Activated CD4-positive, alpha-beta T cell treated with anti-CD3 and anti-CD28 coated beads for 1 hour (primary cell): ENCODE results near the gene KRTAP10-8.
"Not testable (repeated sequence)": the region's sequence is repeated elsewhere in the genome, so short reads cannot be mapped to it uniquely, and the experiment has no call there.

ENCODE experiments used
- DNase-seq: peaks from one replicate; pipeline ENCODE4 v3.0.0-alpha.2; 2020

KRTAP10-8 gene

DNA sequence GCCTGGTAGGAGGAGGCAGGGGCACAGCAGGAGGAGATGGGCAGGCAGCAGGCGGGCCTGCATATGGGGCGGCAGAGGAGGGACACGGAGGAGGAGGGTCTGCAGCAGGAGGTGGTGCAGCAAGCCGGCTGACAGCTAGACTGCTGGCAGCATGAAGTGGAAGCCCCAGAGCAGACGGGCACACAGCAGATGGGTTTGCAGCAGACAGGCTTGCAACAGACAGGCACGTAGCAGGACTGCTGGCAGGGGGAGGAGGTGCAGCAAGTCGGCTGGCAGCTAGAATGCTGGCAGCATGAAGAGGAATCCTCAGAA lies 32.1 kb upstream of the KRTAP10-8 start:
- DNase-seq: no peak

DNA sequence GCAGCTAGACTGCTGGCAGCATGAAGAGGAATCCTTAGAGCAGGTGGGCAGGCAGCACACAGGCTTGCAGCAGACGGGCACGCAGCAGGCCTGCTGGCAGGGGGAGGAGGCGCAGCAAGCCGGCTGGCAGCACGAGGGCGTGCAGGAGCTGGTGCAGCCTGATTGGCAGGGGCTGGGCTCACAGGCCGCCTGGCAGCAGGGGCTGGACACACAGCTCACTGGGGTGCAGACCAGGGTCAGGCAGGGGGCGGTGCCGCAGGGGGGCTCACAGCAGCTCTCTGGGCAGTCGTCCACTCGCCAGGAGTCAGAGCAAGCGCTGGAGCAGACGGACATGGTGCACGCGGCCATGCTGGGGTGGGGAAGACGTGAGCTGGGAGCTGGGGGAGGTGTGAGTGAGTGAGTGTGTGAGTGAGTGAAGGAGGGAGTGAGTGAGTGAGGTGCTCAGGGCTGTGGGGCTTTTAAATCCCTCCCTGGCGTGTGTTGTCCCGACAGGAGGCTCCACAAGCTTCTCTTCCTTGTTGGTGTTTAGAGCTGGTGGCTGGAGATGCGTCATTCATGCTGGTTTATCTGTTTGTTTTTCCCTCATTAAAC lies 31.6 kb upstream of the KRTAP10-8 start, which contains the start of gene KRTAP10-5:
KRTAP10-5 (minus strand) TSS at position 374 of the 591 bp plus-strand sequence; CDS start at position 348, 26 bp downstream.
- not testable (repeated sequence) for DNase-seq

DNA sequence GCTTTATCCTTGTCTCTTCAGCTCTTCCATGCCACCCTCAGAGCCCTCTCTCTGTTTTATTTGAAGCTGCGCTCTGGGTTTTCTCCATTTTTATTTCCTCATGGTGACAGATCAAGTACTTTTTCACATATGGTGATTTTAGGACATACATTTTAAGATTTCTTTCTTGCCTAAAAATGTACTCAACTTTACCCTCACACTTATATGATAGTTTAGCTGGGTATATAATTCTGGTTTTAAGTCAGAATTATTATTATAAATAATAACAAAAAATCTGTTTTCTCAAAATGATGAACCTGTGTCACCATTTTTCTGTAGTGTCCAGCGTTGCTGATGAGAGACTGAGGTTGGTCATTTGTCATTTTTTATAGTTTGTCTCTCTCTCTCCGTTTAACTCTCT lies 30.7 kb upstream of the KRTAP10-8 start:
- no peak for DNase-seq

DNA sequence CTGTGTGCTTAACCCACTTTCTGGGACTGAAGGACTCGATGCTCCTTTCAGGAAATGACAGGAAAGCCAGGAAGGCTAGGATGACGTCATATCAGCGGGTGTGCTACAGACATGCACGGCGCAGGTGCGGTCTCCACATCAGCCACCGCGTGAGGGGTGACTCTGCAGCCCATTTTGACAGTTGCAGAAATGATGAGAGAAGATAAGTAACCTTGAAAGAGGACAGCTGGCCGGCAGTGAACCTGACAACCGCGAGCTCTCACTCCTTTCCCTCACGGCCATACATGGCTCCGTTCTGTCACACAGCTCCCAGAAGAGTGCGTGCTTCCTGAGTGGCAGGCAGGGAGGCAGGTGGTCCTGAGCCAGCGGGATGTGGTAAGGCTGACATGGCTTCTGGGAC lies 29.8 kb upstream of the KRTAP10-8 start:
- DNase-seq: no peak

DNA sequence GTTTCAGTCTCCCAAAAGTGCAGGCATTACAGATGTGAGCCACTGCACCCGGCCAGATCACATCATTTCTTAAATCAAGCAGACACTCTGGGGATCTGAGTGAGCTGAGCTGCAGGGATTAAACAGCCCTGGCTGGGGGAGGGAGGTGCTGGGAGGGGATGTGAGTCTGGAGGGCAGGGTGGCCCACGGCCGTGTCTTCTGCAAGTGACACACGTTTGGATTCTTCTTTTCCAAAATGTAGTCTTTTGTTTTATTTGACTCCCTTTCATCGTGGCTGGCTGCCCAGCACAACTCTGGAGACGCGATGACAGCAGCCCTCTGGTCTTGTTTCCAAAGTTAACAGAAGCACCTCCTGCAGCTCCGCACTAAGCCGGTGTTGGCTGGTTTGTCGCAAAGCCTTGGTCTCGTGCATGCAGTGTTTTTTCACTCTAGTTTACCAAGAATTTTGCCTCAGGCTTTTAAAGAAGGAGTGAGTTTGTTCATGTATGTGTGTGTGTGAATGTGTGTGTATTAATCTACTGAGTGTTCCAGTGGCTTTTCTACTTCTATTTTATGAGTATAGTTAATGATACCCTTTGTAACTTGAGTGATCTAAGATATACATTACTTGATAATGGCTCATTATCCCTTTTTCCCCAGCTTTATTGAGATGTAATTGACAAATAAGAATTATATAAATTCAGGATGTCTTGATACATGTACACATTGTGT lies 28.6 kb upstream of the KRTAP10-8 start:
- no peak for DNase-seq

DNA sequence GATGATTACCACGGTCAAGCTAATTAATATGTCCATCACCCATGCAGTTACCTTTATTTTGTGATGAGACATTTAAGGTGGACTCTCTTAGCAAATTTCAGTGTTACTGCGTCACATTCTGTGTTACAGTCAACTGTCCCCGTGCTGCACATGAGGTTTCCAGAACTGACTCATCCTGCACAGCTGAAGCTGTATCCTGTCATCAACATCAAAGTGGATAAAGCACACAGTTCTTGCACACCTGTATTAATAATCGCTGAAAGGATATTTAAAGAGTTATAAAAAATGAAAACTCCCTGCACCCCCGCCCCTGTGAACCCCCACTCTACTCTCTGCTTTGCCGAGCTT lies 28.1 kb upstream of the KRTAP10-8 start:
- DNase-seq: no peak

DNA sequence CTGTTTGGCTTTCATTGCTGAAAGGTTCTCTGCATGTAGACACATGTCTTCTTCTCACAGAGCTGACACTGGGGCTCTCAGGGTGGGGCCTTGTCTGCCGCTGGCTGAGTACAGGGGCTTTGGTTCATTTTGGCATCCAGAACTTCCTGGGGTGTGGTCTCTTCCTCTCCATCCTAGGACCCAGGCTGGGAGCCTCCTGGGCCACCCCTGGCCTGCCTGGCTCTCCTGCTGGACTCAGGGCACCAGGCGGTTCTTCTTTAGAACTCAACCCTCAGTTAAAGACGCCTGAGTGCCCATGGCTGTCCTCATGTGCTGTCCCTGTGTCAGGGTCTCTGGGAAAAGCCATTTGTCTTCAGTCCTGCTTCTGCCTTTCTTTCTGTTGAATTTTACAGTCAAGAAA lies 26.0 kb upstream of the KRTAP10-8 start:
- DNase-seq: no peak

DNA sequence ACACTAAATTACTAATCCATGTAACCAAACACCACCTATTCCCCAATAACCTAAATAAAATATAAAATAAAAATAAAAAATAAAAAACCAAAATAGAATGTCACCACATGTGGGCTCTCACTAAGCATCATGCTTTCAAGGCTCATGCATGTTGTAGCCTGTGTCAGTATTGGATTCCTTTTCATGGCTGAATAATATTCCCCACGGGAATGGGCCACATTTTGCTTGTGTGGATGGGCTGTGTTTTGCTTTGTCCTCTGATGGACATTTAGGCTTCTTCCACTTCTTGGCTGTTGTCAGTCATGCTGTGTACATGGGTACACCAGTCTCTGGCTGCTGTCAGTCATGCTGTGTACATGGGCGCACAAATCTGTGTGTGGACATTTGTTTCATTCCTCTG lies 22.8 kb upstream of the KRTAP10-8 start:
- no peak for DNase-seq

DNA sequence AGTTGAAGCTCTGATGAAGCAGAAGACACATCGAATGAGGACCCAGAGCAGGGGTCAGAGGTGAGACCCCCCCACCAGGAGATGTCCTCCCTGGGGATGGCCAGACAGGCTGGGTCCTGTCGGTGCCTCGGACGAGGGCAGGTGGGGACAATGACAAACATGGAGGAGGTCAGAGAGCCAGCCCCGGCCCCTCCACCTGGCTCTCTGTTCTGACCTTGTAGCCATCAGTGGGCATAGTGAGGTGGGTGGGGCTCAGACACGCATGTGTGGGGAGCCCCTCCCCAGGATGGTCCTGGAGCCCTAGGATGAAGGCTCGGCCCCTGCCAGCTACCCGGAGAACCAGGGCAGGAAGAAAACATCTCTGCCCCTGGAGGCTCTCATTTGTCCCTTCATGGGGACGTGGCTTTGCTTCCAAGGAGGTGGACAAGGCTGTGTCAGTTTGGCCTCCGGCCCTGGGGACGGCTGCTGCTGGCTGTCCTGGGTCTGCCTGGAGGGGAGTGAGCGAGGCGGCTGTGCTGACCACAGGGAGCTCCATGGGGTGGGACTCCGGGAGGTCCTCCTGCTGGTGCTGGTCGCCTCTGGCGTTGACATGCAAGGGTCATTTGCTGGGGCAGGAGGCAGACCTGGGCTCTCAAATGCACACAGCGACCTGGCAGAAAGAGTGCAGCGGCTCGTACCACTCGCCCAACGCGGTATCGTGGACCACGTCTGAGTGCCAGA lies 22.1 kb upstream of the KRTAP10-8 start:
- DNase-seq: no peak

DNA sequence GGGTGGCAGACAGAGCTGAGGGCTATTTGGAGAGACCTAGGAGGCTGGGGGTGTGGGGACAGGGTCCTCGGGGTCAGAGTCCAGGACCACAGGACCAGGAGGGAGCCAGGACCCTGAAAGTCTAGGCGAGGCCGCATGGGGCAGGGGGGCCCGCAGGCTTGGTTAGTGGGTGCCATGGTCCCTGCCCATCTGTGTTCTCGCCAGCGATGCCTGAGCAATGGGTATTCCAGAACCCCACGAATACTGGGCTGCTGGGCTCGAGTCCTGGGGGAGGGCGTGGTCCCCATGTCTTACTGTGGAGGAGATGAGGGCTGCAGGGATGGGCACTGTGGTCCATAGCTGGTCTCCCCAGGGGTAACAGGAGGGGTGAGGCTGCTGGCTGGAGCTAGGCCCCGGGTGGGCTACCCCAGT lies 21.6 kb upstream of the KRTAP10-8 start:
- DNase-seq: no peak

DNA sequence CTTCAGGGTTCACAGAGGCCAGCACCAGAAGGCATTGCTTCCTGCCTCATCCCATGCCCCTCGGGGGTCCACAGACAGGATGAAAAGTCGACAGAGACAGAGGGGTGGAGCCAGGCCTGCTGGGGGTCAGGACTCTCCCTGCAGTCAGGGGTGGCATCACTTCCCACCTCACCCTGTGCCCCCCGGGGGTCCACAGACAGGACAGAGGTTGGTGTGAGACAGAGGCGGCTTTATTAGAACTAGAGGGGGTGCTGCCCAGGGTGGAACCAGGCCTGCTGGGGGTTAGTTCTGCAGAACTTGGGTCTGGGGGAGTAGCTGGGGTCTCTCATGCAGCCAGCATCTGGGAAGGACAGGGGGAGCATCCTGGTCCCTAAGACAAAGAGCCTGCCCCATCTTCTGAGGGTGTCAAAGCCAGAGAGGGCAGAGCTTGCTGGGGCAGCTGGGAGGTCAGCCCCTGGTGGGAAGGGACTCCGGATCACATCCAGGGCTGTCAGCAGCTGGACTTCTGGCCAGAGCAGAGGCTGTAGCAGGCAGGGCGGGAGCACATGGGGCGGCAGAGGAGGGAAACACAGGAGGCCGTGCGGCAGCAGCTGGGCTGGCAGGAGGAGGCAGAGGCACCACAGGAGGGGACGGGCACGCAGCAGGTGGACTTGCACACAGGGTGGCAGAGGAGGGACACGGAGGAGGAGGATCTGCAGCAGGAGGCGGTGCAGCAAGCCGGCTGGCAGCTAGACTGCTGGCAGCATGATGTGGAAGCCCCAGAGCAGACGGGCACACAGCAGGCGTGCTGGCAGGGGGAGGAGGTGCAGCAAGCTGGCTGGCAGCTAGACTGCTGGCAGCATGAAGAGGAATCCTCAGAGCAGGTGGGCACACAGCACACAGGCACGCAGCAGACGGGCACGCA lies 20.7 kb upstream of the KRTAP10-8 start:
- not testable (repeated sequence) for DNase-seq

DNA sequence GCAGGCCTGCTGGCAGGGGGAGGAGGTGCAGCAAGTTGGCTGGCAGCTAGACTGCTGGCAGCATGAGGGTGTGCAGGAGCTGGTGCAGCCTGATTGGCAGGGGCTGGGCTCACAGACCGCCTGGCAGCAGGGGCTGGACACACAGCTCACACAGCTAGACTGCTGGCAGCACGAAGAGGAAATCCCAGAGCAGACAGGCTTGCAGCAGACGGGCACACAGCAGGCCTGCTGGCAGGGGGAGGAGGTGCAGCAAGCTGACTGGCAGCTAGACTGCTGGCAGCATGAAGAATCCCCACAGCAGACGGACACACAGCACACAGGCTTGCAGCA lies 20.1 kb upstream of the KRTAP10-8 start:
- not testable (repeated sequence) for DNase-seq

DNA sequence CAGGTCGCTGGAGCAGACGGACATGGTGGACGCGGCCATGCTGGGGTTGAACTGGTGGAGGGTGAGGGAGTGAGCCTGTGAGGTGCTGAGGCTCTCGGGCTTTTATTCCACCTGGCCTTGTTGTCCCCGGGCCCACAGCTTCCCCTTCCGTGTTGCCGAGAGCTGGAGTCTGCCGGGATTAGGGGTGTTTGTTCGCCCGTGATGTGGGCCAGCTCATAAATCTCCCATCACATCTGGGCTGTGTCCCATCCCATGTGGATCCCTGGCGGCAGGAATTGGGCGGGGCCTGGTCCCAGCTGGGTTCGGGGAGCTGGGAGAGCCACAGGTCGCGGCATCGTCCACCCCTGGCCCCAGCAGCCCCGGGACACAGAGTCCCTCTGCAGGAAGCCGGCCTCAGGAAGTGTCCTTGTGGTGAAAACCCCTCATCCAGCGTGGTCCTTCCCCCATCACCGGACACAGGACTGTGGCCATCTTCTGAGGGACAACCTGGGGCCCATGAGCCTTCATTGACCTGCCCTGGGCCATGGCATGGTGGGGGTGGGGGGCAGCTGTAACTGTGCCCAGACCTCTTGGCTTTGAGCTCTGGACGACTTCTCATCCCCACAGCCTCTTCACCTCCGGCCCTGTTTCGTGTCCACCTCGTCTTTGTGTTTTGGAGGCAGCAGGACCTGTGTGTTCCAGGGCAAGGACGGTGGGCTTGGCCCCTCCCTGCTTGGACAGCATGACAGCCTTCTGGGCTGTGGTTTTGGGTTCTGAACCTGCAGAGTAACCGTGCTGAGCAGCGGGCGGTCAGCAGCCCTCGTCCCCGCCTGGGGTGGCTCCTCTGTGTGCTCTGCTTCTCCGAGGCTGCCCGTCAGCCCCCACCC lies 19.2 kb upstream of the KRTAP10-8 start, which contains the start of gene KRTAP10-6:
KRTAP10-6 (minus strand) TSS at position 60 of the 866 bp plus-strand sequence; CDS start at position 39, 21 bp downstream.
- no peak for DNase-seq

DNA sequence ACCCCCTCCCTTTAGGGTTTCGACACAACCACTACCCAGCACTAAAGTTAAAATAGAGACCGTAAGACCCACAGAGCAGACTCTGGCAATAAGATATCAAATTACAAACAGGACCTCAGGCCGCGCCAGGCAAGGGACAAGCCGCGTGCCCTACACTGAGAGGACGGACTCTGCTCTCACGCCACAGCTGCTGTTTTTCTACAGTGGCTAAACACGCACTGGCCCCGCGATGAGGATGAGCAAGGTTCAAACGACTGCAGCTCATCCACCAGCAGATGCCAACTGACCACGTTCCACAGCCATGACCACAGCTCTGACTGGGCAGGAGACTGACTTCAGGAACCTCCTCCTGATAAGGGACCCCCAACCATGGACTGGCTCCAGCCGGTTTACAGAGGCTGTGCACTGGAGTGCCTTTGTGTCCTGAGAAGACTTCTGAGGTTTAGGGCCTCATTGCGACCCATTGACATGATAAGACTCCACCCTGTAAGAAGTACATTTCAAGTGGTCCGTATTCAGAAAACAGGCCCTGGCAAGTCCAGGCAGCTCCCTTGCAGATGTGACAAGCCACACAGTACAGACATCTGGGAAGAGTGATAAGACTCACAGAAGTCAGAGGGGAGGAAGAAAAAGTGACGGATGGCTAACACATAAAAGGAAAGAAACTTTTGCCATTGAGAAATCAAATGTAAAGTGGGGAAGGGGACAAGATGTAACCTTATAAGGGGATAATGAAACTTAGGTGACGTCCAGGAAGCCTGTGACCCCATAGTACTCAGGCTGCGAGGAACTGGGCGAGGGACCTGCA lies 18.1 kb upstream of the KRTAP10-8 start:
- DNase-seq: no peak

DNA sequence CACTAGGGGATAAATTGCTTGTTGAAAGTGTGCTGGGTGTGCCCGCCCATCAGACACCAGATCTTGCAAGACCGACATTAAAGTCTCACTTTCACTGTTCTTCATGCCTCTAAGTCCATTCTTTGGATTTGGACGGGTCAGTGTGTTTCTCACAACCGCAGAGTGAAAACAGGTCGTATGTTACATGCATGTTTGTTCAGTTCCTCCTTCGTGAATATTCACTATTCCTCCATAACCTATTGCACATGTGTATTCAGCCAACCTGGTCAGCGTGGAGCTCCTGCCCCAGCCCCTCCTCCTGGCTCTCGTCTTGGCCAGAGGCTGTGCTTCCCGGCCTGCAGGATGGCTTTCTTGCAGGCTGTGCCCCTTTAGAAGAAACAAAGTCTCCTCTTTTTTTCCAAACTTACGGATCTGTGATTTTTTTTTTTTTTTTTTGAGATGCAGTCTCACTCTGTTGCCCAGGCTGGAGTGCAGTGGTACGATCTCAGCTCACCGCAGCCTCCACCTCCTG lies 17.4 kb upstream of the KRTAP10-8 start:
- no peak for DNase-seq

DNA sequence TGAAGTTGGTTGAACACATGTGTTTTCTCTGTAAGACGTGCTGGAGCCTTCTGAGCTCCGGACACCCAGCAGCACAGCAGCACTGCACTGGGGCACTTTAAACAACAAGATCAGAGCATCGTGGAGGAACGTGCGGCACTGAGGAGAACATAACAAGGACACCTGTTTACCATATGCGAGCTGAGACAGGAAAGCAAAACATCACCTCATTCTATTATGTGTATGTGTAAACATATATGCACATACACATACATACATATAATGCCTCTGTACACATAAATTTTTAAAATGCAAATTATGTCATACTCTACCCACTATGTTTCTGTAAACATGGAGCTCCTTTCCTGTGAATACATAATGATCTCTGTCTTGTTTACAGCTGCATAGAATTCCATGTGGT lies 16.4 kb upstream of the KRTAP10-8 start:
- DNase-seq: no peak

DNA sequence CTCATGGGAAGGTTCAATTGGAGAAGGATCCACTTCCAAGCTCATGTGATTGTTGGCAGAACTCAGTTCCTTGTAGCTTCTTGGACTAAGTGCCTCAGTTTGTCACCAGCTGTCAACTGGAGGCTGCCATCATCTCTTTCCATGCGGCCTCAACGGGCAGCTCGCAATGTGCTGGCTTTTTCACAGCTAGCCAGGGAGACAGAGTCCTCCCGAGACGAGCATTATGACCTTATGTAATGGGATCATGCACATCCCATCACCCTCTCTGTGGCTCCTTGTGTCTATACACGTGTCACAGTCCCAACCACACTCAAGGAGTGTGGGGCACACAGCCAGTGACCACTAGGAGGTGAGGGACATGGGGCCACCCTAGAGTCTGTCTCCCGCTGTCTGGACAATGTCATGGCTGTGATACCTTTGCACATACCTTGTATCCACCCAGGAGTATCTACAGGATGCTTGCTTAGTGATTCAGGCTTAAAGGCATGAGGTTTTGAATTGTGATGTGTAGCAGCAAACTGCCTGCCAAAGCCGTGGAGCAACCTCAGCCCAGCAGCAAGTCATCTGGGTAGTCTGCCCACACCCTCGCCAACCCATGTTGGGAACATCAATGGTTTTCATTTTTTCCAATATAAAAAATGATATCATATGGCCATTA lies 15.7 kb upstream of the KRTAP10-8 start:
- DNase-seq: no peak

DNA sequence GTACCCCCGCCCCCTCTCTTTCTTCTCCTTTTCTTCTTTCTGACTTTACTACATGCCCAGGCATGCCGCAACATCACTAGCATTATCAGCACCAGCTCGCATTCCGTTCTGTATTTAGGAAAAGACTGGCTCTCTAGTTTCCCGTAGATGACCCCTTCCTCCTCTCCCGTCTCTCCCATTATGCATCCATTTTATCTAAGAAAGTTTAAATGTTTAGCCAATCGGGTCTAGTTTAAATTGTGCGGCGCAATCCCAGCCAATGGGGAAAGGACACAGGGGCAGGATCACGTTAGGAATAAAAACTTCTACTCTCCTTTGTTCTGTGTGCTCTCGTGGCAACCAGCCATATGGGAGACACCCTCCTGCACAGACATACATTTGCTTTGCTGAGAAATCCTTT lies 13.8 kb upstream of the KRTAP10-8 start:
- DNase-seq: no peak

DNA sequence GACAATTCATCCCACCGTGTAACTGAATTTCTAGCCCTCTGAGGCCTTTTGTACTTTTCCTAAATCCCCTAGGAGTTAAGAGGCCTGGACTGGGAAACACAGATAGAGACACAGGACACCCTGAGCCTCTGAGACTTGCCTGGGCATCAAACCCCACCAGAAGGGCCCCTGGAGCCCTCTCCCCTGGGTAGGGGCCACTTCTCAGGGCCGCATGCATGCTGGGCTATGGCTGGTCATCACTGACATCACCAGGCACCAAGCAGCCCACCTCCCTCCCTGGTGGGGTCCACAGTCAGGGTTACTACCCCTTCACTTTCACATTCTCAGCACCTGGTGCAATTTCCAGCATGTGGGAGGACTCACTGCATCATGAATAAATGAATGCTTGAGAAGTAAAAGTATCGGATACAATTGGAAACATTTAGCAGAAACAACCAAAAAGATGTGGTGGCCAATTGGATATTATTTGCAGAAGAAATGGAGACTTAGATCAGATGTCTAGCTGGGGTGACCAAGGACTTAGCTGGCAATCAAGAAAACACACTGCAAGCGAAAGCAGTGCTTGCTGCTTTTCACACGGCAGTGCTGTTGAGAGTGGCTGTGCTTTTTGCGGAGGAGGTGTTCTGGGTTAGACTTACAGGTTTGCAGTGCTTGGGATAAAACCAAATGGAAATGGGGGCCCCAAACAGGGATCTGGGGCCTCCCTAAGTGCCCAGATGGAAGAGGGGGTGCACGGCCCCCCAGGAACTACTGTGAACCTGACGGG lies 12.4 kb upstream of the KRTAP10-8 start:
- no peak for DNase-seq
